ENCODE results near the gene C12orf43. TPM values are rescaled to one million over a fixed set of nuclear protein-coding genes. Genes with fewer than 3 reads are reported as not detected.

The C12orf43 gene
- total RNA-seq, 1 donor from 2014 or later, result 24.8 TPM

Other genes starting within 250 kb of the C12orf43 start
- gene SPPL3, start 112.1 kb downstream of the C12orf43 start, total RNA-seq, result 39.9 and 40.3 TPM in 2 replicates
- not detected in 2 replicates for gene HNF1A, start 37.9 kb downstream of the C12orf43 start, total RNA-seq
- gene OASL, start 22.8 kb upstream of the C12orf43 start, total RNA-seq, result 0.86 and 1.4 TPM in 2 replicates
- 2.7 and 5.3 TPM in 2 replicates for gene P2RX7, start 116.4 kb upstream of the C12orf43 start, total RNA-seq
- gene P2RX4, start 193.6 kb upstream of the C12orf43 start, total RNA-seq, result 17.0 and 19.5 TPM in 2 replicates